NCI-H2227 treated with DMSO at 0.1 percent for 48 hours (cell line): Measurements from ENCODE around the gene DNAJC12.
"Not testable (repeated sequence)": the region's sequence is repeated elsewhere in the genome, so short reads cannot be mapped to it uniquely, and the experiment has no call there.

Experiments
- DNase-seq: peaks from one replicate; lab custom pipeline; 2025; lab: John Stamatoyannopoulos, UW

Gene DNAJC12

GRCh38 chr10:67763499-67764011 lies 74.4 kb downstream of the DNAJC12 start:
- peak; percentile 78 for DNase-seq

- not testable (repeated sequence) for DNase-seq
These were observed 75.4 kb downstream of the DNAJC12 start for GRCh38 chr10:67762567-67762966.

- no peak for DNase-seq
These were observed 77.7 kb downstream of the DNAJC12 start for GRCh38 chr10:67760272-67760671.
